Muscle of leg (tissue), 11 donors: Measurements from ENCODE around the gene PTPRN2. TPM values are rescaled to one million over a fixed set of nuclear protein-coding genes. Genes with fewer than 3 reads are reported as not detected.

Experiments used
- DNase-seq: peaks from one replicate; pipeline ENCODE4 v3.0.0; 2013
- H3K27ac ChIP-seq: one replicate; pipeline ENCODE4 v1.5.1; 2013; ENCODE audit warnings: mild to moderate bottlenecking, low read length, control low read depth
- H3K27me3 ChIP-seq: one replicate; pipeline ENCODE4 v1.6.1; 2013; ENCODE audit warnings: low read length; ENCODE audit not compliant: control insufficient read depth, insufficient read depth
- H3K36me3 ChIP-seq: one replicate; pipeline ENCODE4 v1.6.1; 2013; ENCODE audit warnings: low read length; ENCODE audit not compliant: control insufficient read depth, insufficient read depth
- H3K4me1 ChIP-seq: one replicate; pipeline ENCODE4 v1.6.1; 2013; ENCODE audit warnings: low read length; ENCODE audit not compliant: control insufficient read depth, insufficient read depth
- H3K4me3 ChIP-seq: one replicate; pipeline ENCODE4 v1.5.1; 2013; ENCODE audit warnings: low read length, control low read depth
- H3K9me3 ChIP-seq: replicated peaks from 2 replicates; pipeline ENCODE4 v1.6.1; 2013; ENCODE audit warnings: low read depth, low read length; ENCODE audit not compliant: control insufficient read depth
- WGBS: methylation state at CpG from one replicate; pipeline ENCODE4 v1.1.5; 2013; ENCODE audit warnings: missing lambda C conversion rate; ENCODE audit not compliant: insufficient coverage; 5-methylcytosine and 5-hydroxymethylcytosine counted together
- polyA plus RNA-seq, 8 donors: library from polyadenylated mRNA; unstranded; fragments of 120-200 nt; gene quantifications; one replicate each; pipeline versions ENCODE4 v1.2.1 to v1.2.3, GENCODE V29; 2013; ENCODE audit warnings: inconsistent platforms in 1 of 8, low replicate concordance in 1 of 8; ENCODE audit not compliant: insufficient read length in 8 of 8, insufficient read depth in 1 of 8
- total RNA-seq: library from RNA; stranded (reverse); fragments of 120-200 nt; gene quantifications from one replicate; pipeline ENCODE4 v1.2.4, GENCODE V29; 2013

Gene PTPRN2
- total and polyA plus RNA-seq, 9 donors = 1.4 to 2.9 (median 2.3) TPM

DNA sequence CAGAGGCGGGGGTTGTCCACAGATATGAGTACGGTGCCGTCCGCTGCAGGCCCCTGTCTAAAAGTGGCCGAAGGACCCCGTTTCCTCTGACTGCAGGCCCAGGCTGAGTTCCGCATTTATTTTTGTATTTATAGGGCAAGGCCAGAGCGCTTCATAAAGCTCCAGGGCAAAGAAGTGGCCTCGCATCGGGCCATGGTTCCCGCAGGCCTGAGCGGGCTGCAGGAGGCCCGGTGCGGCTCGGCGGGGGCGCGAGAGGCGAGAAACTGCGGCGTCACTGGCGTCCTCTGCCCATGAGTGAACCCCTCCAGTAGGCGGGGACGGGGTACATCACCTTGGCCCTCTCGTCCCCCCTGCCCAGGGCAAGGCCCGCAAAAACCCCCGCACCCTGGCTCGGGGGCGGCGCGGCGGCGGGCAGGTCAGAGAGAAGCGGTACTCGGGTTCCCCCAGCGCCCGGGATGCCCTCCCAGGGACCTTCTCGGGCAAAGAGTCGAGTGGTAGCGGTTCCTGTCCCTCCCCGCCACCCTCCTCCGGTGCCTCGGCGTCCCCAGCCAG lies 895.1 kb downstream of the PTPRN2 start:
- WGBS = 2% methylated on average over 38 of the region's 44 CpGs
- H3K27ac ChIP-seq = no peak overlapping the region
- no peak overlapping the region for H3K4me3 ChIP-seq
- DNase-seq = no peak
- H3K27me3 ChIP-seq = peaks cover 64% of the 10 kb centered on the region
- H3K36me3 ChIP-seq = no peaks in the 10 kb centered on the region
- H3K4me1 ChIP-seq = peaks cover 29% of the 10 kb centered on the region
- H3K9me3 ChIP-seq = peaks cover 2% of the 10 kb centered on the region

DNA sequence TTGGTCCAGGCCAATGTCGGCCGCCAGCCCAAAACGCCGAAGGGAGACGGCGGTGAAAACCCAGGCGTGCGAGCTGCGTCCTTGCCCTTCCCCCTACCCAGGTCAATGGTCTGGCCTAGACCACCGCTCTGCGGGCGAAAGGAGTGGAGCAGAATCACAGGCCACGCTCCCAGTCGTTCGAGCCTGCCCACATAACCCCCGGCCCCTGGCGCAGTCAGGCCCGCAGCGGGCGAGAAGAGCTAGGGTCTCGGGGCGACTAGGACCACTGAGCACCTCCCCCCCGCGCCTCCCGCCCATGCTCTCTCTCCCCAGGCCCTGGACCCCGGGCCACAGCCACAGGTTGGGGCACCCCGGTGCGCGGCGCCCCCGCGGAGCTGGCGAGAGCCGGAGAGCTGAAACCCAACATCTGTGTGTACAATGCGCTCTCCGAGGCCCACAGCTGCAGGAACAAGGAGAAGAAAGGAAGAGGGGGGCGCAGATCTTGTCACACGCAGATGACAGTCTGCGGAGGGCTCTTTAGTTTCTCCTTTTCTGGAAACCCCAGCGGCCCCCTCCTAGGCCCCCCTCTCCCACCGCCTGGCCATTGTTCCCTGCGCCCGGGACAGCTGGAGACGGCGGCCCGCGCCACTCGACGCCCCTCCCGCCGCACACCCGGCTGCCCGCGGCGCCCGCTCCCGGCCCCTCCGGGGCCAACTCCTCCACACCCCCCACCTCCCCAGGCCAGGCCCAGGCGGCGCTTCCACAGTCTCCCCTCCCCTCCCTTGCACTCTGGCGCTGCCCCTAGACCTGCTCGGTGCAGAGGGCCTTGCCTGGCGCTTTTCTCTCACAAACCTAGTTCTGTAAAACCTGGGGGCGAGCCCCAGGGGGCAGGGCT lies 895.8 kb downstream of the PTPRN2 start:
- WGBS = 1% methylated on average over 53 of the region's 64 CpGs
- peaks cover 68% of the 10 kb centered on the region for H3K27me3 ChIP-seq
- no peaks in the 10 kb centered on the region for H3K36me3 ChIP-seq
- peak overlapping the region; percentile 17 for H3K4me3 ChIP-seq
- no peak overlapping the region for H3K27ac ChIP-seq
- DNase-seq = no peak
- H3K9me3 ChIP-seq = peaks cover 2% of the 10 kb centered on the region
- peaks cover 29% of the 10 kb centered on the region for H3K4me1 ChIP-seq

DNA sequence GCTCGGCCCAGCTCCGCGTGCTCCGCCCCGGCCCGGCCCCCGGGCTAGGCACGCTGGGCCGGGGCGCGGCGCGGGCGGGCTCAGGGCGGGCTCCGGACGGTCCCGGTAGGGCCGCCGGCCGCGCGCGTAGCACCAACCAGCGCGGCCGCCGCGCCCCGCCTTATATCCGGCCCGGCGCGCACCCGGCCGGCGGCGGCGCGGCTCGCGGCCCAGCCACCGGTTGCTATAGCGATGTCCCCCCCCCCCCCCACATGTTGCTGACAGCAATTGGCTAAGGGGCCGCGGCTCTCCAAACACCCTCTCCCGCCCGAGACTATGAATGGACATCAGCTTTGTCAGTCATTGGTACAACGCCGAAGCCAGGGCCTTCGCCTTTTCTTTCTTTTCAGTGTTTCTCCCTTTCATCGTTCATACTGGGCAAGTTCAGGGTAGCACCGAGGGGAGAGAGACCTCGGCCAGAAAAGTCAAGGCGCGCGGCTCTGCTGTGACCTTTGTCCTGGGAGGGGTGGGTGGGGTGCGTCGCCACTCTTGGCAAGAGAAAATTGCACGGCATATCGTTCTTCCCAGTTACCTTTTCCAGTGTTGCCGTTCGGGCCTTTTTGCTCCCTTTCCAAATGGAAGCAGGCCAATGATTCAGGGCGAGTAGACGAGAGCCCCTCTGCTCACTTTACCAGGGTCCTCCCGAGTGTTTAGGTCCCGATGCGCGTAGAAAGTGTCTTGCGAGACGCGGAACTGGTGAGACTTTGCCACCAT lies 896.6 kb downstream of the PTPRN2 start:
- Histone ChIP-seq H3K27me3 (peaks cover 76% of the 10 kb centered on the region), H3K4me1 (peaks cover 29% of the 10 kb centered on the region), H3K4me3 (peak overlapping the region; percentile 17), H3K27ac (no peak overlapping the region), H3K9me3 (peaks cover 2% of the 10 kb centered on the region), H3K36me3 (no peaks in the 10 kb centered on the region)
- peak; percentile 91 for DNase-seq
- WGBS = under 1% methylated on average over 51 of the region's 72 CpGs

DNA sequence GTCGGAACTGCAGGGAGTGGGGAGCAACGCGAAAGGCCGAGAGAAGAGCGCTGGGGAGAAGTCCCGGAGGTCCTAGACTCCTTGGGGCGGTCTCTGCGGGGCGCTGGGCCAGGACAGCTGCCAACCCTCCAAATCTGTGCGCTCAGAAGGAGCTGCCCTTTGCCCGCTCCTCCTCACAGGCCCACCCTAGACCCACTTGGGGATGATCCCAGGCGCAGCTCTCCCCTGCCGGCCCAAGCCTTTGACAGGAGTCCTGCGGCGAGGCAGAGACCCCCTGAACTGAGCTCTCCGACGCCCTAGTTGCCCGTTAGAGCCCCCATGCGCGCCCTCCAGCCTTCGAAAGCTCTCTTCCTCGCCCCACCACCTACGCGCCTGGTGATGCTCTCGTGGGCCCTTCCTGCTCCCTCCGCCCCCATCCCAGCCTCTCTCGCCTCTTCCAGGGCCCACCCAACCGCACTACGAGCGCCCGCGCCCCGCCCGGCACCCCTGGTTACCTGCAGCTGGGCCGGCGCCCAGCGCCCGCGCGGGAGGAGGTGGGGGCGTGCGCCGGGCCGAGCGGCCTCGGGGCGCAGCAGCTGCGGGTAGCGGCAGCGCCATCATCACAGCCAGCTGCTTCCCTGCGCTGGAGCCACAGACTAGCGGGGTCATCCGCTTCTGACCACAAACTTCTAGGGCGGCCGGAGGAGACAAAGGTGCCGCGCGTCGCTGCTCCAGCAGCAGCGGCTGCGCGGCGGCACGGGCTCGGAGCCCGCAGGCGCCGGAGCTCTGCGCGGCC lies 897.4 kb downstream of the PTPRN2 start:
- H3K36me3 ChIP-seq = no peaks in the 10 kb centered on the region
- no peak for DNase-seq
- peaks cover 81% of the 10 kb centered on the region for H3K27me3 ChIP-seq
- under 1% methylated on average over 70 of the region's 70 CpGs for WGBS
- peak overlapping the region; percentile 15 for H3K4me3 ChIP-seq
- peaks cover 29% of the 10 kb centered on the region for H3K4me1 ChIP-seq
- no peak overlapping the region for H3K27ac ChIP-seq
- H3K9me3 ChIP-seq = no peaks in the 10 kb centered on the region

DNA sequence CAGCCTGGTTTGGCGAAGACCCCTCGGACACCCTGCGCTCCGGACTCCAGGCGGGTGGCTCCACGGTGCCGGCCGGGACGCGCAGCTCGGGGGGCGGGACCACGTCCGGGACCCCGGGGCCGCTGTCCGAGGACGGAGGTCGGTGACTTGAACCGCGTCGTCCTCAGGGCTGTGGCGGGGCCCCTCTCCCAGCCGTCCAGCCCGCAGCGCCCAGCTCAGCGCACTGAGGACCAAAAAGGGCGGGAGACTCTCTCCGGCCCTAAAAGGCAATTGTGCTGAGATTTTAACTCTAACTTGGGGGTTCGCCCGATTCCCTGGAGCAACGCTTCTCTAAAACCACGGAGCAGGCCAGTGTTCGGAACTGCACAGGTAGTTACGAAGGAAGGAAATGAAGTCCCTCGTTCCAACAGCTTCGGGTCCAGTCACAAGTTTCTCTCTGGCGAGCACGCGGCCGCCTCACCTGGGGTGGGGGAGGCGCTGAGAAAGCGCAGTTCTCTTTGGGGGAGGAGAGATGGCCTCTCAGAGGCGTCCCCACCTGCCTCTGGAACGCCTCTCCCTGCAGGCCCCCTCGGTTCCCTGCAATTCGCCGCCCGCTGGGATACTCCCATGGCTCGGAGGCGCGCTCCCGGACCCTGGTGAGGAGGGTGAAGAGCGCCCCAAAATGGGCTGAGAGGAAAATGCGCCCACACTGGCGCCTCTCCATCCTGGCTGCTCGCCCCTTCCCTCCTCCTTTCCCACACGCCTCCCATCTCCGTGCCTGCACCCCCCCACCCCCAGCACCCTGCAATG lies 898.2 kb downstream of the PTPRN2 start:
- no peak for DNase-seq
- H3K4me3 ChIP-seq = no peak overlapping the region
- peaks cover 85% of the 10 kb centered on the region for H3K27me3 ChIP-seq
- H3K27ac ChIP-seq = no peak overlapping the region
- H3K36me3 ChIP-seq = no peaks in the 10 kb centered on the region
- under 1% methylated on average over 43 of the region's 59 CpGs for WGBS
- H3K9me3 ChIP-seq = no peaks in the 10 kb centered on the region
- H3K4me1 ChIP-seq = peaks cover 29% of the 10 kb centered on the region

DNA sequence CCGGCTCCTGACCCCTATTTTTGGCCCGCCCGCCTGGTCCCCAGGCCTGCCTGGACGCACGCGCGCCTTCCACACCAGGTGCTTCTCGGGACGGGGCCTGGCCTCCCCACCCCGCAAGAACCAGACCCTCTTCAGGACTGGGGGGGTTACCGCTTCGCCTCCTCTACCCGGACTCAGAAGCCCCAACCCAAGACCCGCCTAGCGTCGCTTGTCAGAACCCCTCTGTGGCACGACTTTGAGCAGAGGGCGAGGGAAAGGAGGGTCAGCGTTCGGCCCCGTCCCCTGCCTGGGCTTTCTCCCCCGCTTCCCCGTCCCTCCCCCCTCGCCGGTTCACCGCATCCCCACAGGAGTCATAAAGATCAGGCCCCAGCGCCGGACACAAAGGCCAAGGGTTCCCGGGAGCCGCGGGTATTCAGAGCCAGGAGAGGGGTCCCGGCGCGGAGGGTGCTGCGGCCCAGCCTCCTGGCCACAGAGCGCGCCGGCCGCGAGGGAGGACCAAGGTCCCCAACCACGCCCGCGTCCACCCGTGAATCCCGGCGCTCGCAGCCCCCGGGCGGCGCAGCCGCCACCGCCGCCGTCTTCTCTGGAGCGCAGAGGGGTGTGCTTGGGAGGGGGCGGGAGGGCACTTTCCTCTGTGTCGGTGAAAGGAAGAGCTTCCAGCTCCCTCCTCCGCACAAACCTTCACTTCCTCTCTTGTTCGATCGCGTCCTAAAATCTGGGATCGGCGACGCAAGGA lies 898.9 kb downstream of the PTPRN2 start:
- no peaks in the 10 kb centered on the region for H3K9me3 ChIP-seq
- H3K36me3 ChIP-seq = no peaks in the 10 kb centered on the region
- no peak for DNase-seq
- peaks cover 29% of the 10 kb centered on the region for H3K4me1 ChIP-seq
- WGBS = 3% methylated on average over 47 of the region's 64 CpGs
- H3K27ac ChIP-seq = no peak overlapping the region
- no peak overlapping the region for H3K4me3 ChIP-seq
- peaks cover 84% of the 10 kb centered on the region for H3K27me3 ChIP-seq

DNA sequence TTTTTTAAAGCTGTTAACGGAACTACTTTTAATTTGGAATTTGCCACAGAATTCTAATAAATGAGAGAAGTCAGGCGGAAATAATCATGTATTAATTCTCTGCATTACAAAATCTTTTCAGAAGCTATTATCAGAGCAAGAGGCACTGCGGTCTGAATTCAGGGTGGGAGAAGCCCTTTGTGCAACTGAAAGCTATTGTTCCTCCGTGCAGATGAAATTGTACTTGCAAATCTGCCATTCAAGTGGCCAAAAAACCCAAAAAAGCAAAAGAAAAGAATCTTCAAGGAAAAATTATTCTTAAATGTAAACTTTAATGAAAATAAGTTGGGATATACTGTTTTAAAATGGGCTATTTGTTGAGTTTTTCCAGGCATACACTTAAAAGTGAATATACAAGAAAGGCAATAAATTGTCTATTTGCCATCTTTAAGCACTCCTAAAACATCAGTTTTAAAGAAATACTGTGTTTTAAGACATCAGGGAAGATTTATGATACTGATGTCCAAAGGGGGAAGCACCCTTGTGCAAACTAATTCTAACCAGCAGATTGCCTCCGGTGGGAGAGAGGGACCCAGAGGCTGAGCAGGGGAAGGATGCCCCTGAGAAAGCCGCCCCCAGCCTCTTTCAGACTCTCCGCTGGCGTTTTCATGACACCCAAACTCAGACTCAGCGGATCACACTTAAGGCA lies 899.6 kb downstream of the PTPRN2 start:
- 2% methylated on average over 5 of the region's 9 CpGs for WGBS
- peaks cover 86% of the 10 kb centered on the region for H3K27me3 ChIP-seq
- no peaks in the 10 kb centered on the region for H3K9me3 ChIP-seq

DNA sequence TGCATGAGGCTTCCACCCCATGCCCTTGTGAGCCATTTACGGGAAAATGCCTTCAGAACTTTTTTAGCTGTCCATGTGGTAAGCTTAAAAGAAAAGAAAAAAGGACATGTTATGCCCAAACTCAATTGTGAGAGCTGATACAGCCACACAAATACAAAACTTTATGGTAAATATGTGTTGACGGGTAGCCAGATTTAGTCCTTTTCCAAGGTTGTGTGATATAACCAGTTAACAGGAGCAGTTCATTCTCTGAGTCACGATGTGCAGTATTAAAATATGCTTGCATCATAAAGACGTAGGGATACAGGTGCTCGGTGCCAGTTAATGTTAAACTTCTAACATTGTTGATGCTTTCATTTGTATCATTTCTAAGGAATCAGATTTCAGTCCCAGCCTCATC lies 900.5 kb downstream of the PTPRN2 start:
- H3K4me1 ChIP-seq = peaks cover 23% of the 10 kb centered on the region

More for the DNA sequence above, 899.6 kb downstream of the PTPRN2 start:
- Histone ChIP-seq H3K27ac (no peak overlapping the region), H3K36me3 (no peaks in the 10 kb centered on the region), H3K4me3 (no peak overlapping the region), H3K4me1 (peaks cover 29% of the 10 kb centered on the region)
- DNase-seq = no peak

More for the DNA sequence above, 900.5 kb downstream of the PTPRN2 start:
- 0% methylated on average over 1 of the region's 5 CpGs for WGBS
- peaks cover 86% of the 10 kb centered on the region for H3K27me3 ChIP-seq
- no peak for DNase-seq
- H3K4me3 ChIP-seq = no peak overlapping the region
- H3K9me3 ChIP-seq = no peaks in the 10 kb centered on the region
- H3K36me3 ChIP-seq = no peaks in the 10 kb centered on the region
- H3K27ac ChIP-seq = no peak overlapping the region
